Right atrium auricular region (tissue), 2 donors: Measurements from ENCODE around the gene CCSER2. TPM values are rescaled to one million over a fixed set of nuclear protein-coding genes. Genes with fewer than 3 reads are reported as not detected.

Source experiments
- DNase-seq: peaks from one replicate; pipeline ENCODE4 v3.0.0-alpha.2; 2019; ENCODE audit warnings: low spot score
- H3K27ac ChIP-seq, 2 donors: fragments of 200-600 bp; sonication (generic); 1 replicate in 1 of 2; 2 replicates in 1 of 2; pipeline ENCODE4 v1.5.1; 2016 to 2019
- H3K27me3 ChIP-seq, 2 donors: fragments of 200-600 bp; sonication (generic); one replicate each; pipeline versions ENCODE4 v1.5.1 to v1.6.0; 2017 to 2019
- H3K36me3 ChIP-seq: fragments of 200-600 bp; sonication (generic); one replicate; pipeline ENCODE4 v1.5.1; 2016
- H3K4me1 ChIP-seq, 2 donors: fragments of 200-600 bp; sonication (generic); one replicate each; pipeline versions ENCODE4 v1.5.1 to v1.6.0; 2017 to 2019
- H3K4me3 ChIP-seq, 2 donors: fragments of 200-600 bp; sonication (generic); 1 replicate in 1 of 2; 2 replicates in 1 of 2; pipeline ENCODE4 v1.5.1; 2017 to 2019; ENCODE audit warnings: mild to moderate bottlenecking in 1 of 2, moderate library complexity in 1 of 2
- H3K9me3 ChIP-seq, 2 donors: fragments of 200-600 bp; sonication (generic); one replicate each; pipeline ENCODE4 v1.5.1; 2019
- CTCF ChIP-seq, 2 donors: fragments of 200-600 bp; sonication (generic); IDR thresholded peaks; one replicate each; pipeline ENCODE4 v1.5.1; 2019; ENCODE audit warnings: antibody characterized with exemption in 2 of 2
- total RNA-seq, 2 donors: library from RNA; depleted of rRNA; stranded (reverse); fragments of >200 nt; gene quantifications; one replicate each; pipeline ENCODE4 v1.1.0, GENCODE V29; 2016

CCSER2 gene
- total RNA-seq, 2 donors from 2014 or later: 77.1 to 91.6 TPM

- peaks cover 18% of the 10 kb centered on the region for H3K36me3 ChIP-seq
- H3K27me3 ChIP-seq: no peaks in the 10 kb centered on the region
- no peak overlapping the region for H3K27ac ChIP-seq
- no peak for DNase-seq
- TF ChIP-seq CTCF (IDR thresholded peaks at IDR 0.05): no peak
- peaks cover 0 to 13% of the 10 kb centered on the region in 2 donors for H3K4me1 ChIP-seq
- H3K4me3 ChIP-seq: no peak overlapping the region
- H3K9me3 ChIP-seq: no peaks in the 10 kb centered on the region
Observed at GRCh38 chr10:84368828-84369227, 40.4 kb downstream of the CCSER2 start.

GRCh38 chr10:84370283-84370682 lies 41.9 kb downstream of the CCSER2 start:
- Histone ChIP-seq H3K27me3 (no peaks in the 10 kb centered on the region), H3K4me3 (no peak overlapping the region), H3K27ac (no peak overlapping the region), H3K4me1 (peaks cover 0 to 9% of the 10 kb centered on the region in 2 donors), H3K36me3 (peaks cover 24% of the 10 kb centered on the region), H3K9me3 (no peaks in the 10 kb centered on the region)
- no peak for DNase-seq
- no peak for TF ChIP-seq CTCF (IDR thresholded peaks at IDR 0.05)

GRCh38 chr10:84371944-84372343 lies 43.6 kb downstream of the CCSER2 start:
- DNase-seq: no peak
- no peaks in the 10 kb centered on the region for H3K27me3 ChIP-seq
- TF ChIP-seq CTCF (IDR thresholded peaks at IDR 0.05): no peak
- H3K4me3 ChIP-seq: no peak overlapping the region
- no peaks in the 10 kb centered on the region for H3K9me3 ChIP-seq
- no peaks in the 10 kb centered on the region for H3K4me1 ChIP-seq
- H3K27ac ChIP-seq: no peak overlapping the region
- peaks cover 24% of the 10 kb centered on the region for H3K36me3 ChIP-seq

GRCh38 chr10:84373000-84373399 lies 44.6 kb downstream of the CCSER2 start:
- Histone ChIP-seq H3K36me3 (peaks cover 24% of the 10 kb centered on the region), H3K4me1 (no peaks in the 10 kb centered on the region), H3K4me3 (no peak overlapping the region), H3K27me3 (no peaks in the 10 kb centered on the region), H3K27ac (no peak overlapping the region), H3K9me3 (no peaks in the 10 kb centered on the region)
- no peak for TF ChIP-seq CTCF (IDR thresholded peaks at IDR 0.05)
- DNase-seq: no peak

- Histone ChIP-seq H3K4me3 (no peak overlapping the region), H3K9me3 (no peaks in the 10 kb centered on the region), H3K36me3 (peaks cover 24% of the 10 kb centered on the region), H3K27me3 (no peaks in the 10 kb centered on the region), H3K4me1 (no peaks in the 10 kb centered on the region), H3K27ac (no peak overlapping the region)
- no peak for TF ChIP-seq CTCF (IDR thresholded peaks at IDR 0.05)
- DNase-seq: no peak
Observed at GRCh38 chr10:84374455-84374854, 46.1 kb downstream of the CCSER2 start.

GRCh38 chr10:84375011-84375410 lies 46.6 kb downstream of the CCSER2 start:
- Histone ChIP-seq H3K4me1 (no peaks in the 10 kb centered on the region), H3K4me3 (no peak overlapping the region), H3K27ac (no peak overlapping the region), H3K27me3 (no peaks in the 10 kb centered on the region), H3K36me3 (peaks cover 24% of the 10 kb centered on the region), H3K9me3 (no peaks in the 10 kb centered on the region)
- no peak for DNase-seq
- peak; percentile 44 to 80 for TF ChIP-seq CTCF (IDR thresholded peaks at IDR 0.05)
